Measurements from ENCODE around the gene ZNG1A. TPM values are rescaled to one million over a fixed set of nuclear protein-coding genes. Genes with fewer than 3 reads are reported as not detected.
"Not testable (repeated sequence)": the region's sequence is repeated elsewhere in the genome, so short reads cannot be mapped to it uniquely, and the experiment has no call there.

ZNG1A gene
- total RNA-seq, 1 experiment from 2014 or later = 34.4 TPM

GRCh38 chr9:117144-117994 is 61.5 kb downstream of the ZNG1A start:
- H3K27ac ChIP-seq; H3K9me3 ChIP-seq (replicated peaks); H3K4me1 ChIP-seq (replicated peaks); H3K27me3 ChIP-seq (replicated peaks); H3K4me3 ChIP-seq; H3K36me3 ChIP-seq; DNase-seq (ENCODE audit: low read depth in 1 of 2, low spot score in 2 of 2): not testable (repeated sequence)

- H3K9me3 ChIP-seq (replicated peaks); H3K27ac ChIP-seq; DNase-seq (ENCODE audit: low read depth in 1 of 2, low spot score in 2 of 2); H3K4me1 ChIP-seq (replicated peaks); H3K27me3 ChIP-seq (replicated peaks); H3K36me3 ChIP-seq; H3K4me3 ChIP-seq: not testable (repeated sequence)
These were observed 62.4 kb downstream of the ZNG1A start for GRCh38 chr9:116239-117077.

DNA sequence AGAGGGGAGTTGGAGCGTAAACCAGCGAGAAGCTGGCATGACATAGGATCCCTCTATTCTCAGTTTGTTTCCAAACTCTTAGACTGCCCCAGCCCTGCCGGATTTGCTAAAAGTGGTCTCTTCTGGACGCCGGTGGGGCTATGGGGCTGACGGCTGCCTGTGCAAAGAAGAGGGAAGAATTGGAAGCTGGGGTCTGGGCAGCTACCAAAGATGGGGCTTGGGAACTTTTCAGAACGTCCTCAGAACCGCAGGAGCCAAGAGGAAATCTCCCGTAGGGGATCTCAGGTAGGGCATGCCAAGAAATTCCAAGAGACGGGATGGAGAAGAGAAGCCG is 63.8 kb downstream of the ZNG1A start:
- not testable (repeated sequence) for H3K4me1 ChIP-seq (replicated peaks); H3K27me3 ChIP-seq (replicated peaks); H3K9me3 ChIP-seq (replicated peaks); H3K4me3 ChIP-seq; H3K36me3 ChIP-seq; DNase-seq (ENCODE audit: low read depth in 1 of 2, low spot score in 2 of 2); H3K27ac ChIP-seq

- H3K9me3 ChIP-seq (replicated peaks); H3K27me3 ChIP-seq (replicated peaks); H3K36me3 ChIP-seq; H3K4me1 ChIP-seq (replicated peaks); DNase-seq (ENCODE audit: low read depth in 1 of 2, low spot score in 2 of 2); H3K27ac ChIP-seq; H3K4me3 ChIP-seq: not testable (repeated sequence)
These were observed 64.4 kb downstream of the ZNG1A start for GRCh38 chr9:114267-115117.

DNA sequence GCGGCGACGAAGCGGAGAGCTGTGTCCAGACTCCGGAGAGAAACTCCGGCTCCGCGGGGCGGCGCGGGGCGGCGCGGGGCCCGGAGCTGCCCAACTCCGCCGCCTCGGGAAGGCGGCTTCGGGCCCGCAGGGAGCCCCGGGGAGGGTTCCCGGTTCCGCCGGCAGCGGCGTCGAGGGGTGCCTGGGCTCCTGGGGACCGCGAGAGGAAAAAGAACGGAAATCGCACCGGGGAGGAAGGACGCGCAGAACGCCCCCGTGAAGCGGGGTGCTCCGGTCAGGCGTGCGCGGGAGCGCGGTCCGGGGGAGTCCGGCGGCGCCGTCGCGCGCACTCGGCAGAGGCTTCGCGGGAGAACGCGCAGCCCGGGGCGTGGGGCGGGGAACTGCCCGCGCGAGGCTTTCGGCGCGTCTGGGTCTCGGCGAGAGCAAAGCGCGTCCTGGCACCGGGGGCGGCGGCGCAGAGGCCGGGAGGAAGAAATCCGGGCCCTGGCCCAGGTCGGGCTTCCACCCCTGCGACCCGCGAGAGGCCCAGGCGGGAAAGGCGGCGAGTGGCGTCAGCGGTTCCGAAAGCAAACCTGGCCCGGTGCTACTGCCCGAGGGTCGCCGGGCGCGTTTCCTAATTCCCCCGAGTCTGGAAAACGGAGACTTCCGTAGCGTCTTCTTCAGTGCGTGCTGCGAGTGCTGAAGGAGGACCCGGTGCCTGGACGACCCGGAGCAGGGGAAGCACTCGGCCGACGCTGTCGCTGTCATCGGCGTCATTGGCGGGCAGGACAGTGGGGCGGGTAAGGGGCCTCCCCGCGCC is 65.2 kb downstream of the ZNG1A start:
- DNase-seq (ENCODE audit: low read depth in 1 of 2, low spot score in 2 of 2) = peak in 1 of 2 experiments; percentile 20
- H3K4me3 ChIP-seq; H3K4me1 ChIP-seq (replicated peaks); H3K36me3 ChIP-seq; H3K9me3 ChIP-seq (replicated peaks); H3K27me3 ChIP-seq (replicated peaks); H3K27ac ChIP-seq: not testable (repeated sequence)

DNA sequence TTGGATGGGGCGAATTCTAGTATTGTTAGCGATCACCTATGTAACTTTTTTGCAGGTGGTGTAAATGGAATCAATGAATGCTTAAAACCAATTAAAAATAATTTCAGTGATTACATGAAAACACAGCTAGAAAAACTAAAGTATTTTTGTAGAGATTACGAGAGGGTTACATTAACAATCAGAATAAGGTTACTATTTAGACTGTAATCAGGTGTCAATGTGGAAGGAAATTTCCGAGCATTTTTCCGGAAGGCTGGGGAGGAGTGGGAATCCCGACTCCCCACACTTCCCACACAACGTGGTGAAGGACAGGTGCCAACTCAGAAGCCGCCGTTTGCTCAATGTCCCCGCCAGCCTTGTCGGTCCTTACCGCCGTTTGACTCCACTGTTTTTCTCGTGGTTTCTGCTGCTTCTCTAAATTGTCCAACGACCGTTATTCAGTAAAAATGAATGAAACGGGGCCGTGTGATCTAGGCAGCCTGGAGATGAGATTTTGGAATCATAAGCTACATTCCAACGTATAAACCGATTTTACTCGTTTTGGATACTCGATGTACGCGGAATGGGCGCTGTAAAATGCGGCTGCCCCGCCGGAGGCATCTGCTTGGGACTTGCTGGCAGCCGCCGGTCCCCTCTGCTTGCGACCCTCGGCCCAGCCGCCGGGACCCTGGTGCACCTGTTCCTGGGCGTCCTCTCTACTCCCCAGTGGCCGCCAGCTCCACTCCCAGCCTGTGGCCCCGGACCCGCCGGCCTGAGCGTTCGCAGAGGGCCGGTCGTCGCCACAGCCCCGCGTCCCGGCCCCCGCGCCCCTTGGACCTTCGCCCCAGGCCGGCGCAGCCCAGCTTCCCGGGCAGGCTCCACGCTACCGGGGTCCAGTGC is 66.0 kb downstream of the ZNG1A start:
- not testable (repeated sequence) for H3K9me3 ChIP-seq (replicated peaks); H3K27me3 ChIP-seq (replicated peaks); DNase-seq (ENCODE audit: low read depth in 1 of 2, low spot score in 2 of 2); H3K36me3 ChIP-seq; H3K4me1 ChIP-seq (replicated peaks); H3K27ac ChIP-seq; H3K4me3 ChIP-seq

GRCh38 chr9:110672-111071 is 68.2 kb downstream of the ZNG1A start:
- DNase-seq (ENCODE audit: low read depth in 1 of 2, low spot score in 2 of 2); H3K27ac ChIP-seq: not testable (repeated sequence)

DNA sequence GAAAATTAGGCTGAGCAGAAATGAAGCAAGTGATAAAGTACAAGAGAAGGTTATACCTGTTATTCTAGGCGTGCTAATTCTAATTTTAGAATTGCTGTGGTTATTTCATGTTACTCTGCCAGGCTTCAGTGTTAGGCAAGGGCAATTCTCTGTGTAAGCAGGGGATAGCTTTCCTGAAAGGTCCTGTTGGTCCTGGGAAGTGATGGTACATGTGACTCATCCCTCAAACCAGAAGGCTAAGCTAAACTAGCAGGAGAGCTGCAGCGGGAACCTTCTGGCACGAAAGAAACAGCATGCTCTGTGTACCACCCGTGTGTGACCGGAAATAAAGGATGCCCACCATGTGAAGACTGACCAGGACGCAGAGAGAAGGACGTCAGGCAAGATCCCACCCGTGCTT is 69.3 kb downstream of the ZNG1A start:
- not testable (repeated sequence) for H3K36me3 ChIP-seq; DNase-seq (ENCODE audit: low read depth in 1 of 2, low spot score in 2 of 2); H3K27me3 ChIP-seq (replicated peaks)

More at GRCh38 chr9:110672-111071, 68.2 kb downstream of the ZNG1A start:
- H3K4me3 ChIP-seq; H3K27me3 ChIP-seq (replicated peaks); H3K36me3 ChIP-seq; H3K4me1 ChIP-seq (replicated peaks); H3K9me3 ChIP-seq (replicated peaks): not testable (repeated sequence)

DNA sequence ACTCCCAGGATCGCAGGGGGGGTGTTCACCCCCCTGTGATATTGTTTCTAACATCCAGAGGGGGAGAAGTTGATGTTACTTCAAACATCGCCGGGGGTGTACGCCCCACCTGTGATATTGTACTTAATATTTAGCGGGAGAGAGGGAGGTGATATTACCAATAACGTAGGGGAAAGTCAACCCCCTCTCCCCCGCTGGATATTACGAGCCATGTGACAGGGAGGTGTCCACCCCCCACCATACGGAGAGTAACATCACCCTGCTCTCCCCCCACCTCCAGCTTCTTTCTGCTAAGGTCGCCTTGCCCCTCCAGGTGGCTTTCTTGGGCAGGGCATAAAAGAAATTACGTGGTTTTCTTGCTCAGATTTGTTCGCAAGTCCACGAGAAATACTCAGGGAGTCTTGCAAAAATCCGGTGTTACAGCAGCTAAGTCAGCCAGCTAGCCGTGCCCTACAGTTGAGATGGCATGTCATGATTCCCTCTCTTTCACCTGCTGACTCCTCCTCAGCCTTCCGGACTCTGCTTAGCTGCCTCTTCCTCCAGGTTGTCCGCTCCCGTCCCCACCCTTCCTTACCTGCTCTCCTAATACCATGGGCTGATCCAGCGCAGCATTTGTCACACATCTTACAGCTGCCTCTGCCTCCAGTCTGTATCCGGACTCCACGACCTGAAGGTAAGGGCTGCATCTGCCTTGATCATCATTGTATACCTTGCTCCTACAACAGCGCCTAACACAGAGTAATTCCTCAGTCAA is 69.9 kb downstream of the ZNG1A start:
- H3K36me3 ChIP-seq; H3K4me3 ChIP-seq; H3K9me3 ChIP-seq (replicated peaks); H3K4me1 ChIP-seq (replicated peaks); DNase-seq (ENCODE audit: low read depth in 1 of 2, low spot score in 2 of 2); H3K27me3 ChIP-seq (replicated peaks); H3K27ac ChIP-seq: not testable (repeated sequence)

More for the DNA sequence above, 69.3 kb downstream of the ZNG1A start:
- H3K9me3 ChIP-seq (replicated peaks); H3K4me3 ChIP-seq; H3K27ac ChIP-seq; H3K4me1 ChIP-seq (replicated peaks): not testable (repeated sequence)

GRCh38 chr9:105991-106390 is 72.9 kb downstream of the ZNG1A start:
- not testable (repeated sequence) for H3K4me1 ChIP-seq (replicated peaks); H3K9me3 ChIP-seq (replicated peaks); H3K36me3 ChIP-seq; H3K4me3 ChIP-seq; H3K27ac ChIP-seq; H3K27me3 ChIP-seq (replicated peaks); DNase-seq (ENCODE audit: low read depth in 1 of 2, low spot score in 2 of 2)

- H3K9me3 ChIP-seq (replicated peaks); DNase-seq (ENCODE audit: low read depth in 1 of 2, low spot score in 2 of 2); H3K27me3 ChIP-seq (replicated peaks); H3K4me3 ChIP-seq; H3K27ac ChIP-seq; H3K4me1 ChIP-seq (replicated peaks); H3K36me3 ChIP-seq: not testable (repeated sequence)
These were observed 78.4 kb downstream of the ZNG1A start for GRCh38 chr9:100430-100829.

DNA sequence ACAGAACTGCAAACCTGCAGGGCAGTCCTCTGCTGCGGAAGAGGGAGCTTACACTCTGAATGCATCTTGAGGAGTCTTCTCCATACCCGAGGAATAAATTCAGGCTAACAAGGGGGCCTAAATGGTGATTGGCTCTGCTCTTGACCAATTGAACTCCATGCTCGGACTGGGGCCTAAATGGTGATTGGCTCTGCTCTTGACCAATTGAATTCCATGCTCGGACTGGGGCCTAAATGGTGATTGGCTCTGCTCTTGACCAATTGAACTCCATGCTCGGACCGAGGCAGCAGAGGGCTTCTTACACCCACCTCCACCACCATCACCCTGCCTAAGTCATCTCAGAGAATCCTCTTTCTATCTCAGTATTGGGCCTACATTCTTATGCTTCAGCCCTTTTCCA is 79.0 kb downstream of the ZNG1A start:
- not testable (repeated sequence) for H3K27me3 ChIP-seq (replicated peaks); H3K36me3 ChIP-seq; H3K4me1 ChIP-seq (replicated peaks); DNase-seq (ENCODE audit: low read depth in 1 of 2, low spot score in 2 of 2); H3K9me3 ChIP-seq (replicated peaks); H3K4me3 ChIP-seq; H3K27ac ChIP-seq

Data from SJSA1 (cell line).